SHP77 (cell line): ENCODE measurements around the gene FAM171A2.
"Not testable (repeated sequence)": the region's sequence is repeated elsewhere in the genome, so short reads cannot be mapped to it uniquely, and the experiment has no call there.

Experiments used
- DNase-seq, 2 experiments: peaks; one replicate each; lab custom pipeline; 2025; lab: John Stamatoyannopoulos, UW

The FAM171A2 gene

GRCh38 chr17:44383363-44383762 is 19.7 kb upstream of the FAM171A2 start:
- DNase-seq = no peak

GRCh38 chr17:44382917-44383316 is 19.3 kb upstream of the FAM171A2 start:
- no peak for DNase-seq

GRCh38 chr17:44381810-44382305 is 18.2 kb upstream of the FAM171A2 start:
- DNase-seq = no peak

- DNase-seq = no peak
These were observed 17.1 kb upstream of the FAM171A2 start for GRCh38 chr17:44380767-44381166.

- DNase-seq = no peak
These were observed 16.2 kb upstream of the FAM171A2 start for GRCh38 chr17:44379887-44380286.

GRCh38 chr17:44378171-44378705 is 14.6 kb upstream of the FAM171A2 start:
- DNase-seq = no peak

- no peak for DNase-seq
These were observed 13.1 kb upstream of the FAM171A2 start for GRCh38 chr17:44376779-44377178.

GRCh38 chr17:44376124-44376523 is 12.5 kb upstream of the FAM171A2 start:
- DNase-seq = no peak

GRCh38 chr17:44375196-44376017 is 11.8 kb upstream of the FAM171A2 start:
- DNase-seq = no peak

- no peak for DNase-seq
These were observed 10.9 kb upstream of the FAM171A2 start for GRCh38 chr17:44374306-44375195.

GRCh38 chr17:44372036-44372435 is 8.4 kb upstream of the FAM171A2 start:
- no peak for DNase-seq

- DNase-seq = not testable (repeated sequence)
These were observed 5.9 kb upstream of the FAM171A2 start for GRCh38 chr17:44369414-44370023.

- DNase-seq = not testable (repeated sequence)
These were observed 5.0 kb upstream of the FAM171A2 start for GRCh38 chr17:44368391-44369243.

GRCh38 chr17:44367231-44367979 is 3.8 kb upstream of the FAM171A2 start:
- DNase-seq = no peak

GRCh38 chr17:44365051-44365450 is 1.4 kb upstream of the FAM171A2 start:
- DNase-seq = not testable (repeated sequence)

GRCh38 chr17:44362949-44363612 is 572 bp downstream of the FAM171A2 start:
- no peak for DNase-seq

- no peak for DNase-seq
These were observed 1.1 kb downstream of the FAM171A2 start for GRCh38 chr17:44362459-44362948.

GRCh38 chr17:44361292-44362260 is 2.1 kb downstream of the FAM171A2 start:
- DNase-seq = no peak
